RPMI7951 (cell line): ENCODE measurements around the gene RXRG. TPM values are rescaled to one million over a fixed set of nuclear protein-coding genes. Genes with fewer than 3 reads are reported as not detected.
"Not testable (repeated sequence)": the region's sequence is repeated elsewhere in the genome, so short reads cannot be mapped to it uniquely, and the experiment has no call there.

ENCODE experiments used
- DNase-seq: peaks from one replicate; pipeline ENCODE4 v3.0.0-alpha.2; 2012; ENCODE audit warnings: low read depth
- total RNA-seq: library from RNA; depleted of rRNA; stranded (reverse); fragments of >200 nt; shearing (Covaris generic); gene quantifications from 2 replicates; pipeline ENCODE4 v1.2.3, GENCODE V29; 2014; rRNA removed

The RXRG gene
- 0.39 and 0.96 TPM in 2 replicates for total RNA-seq

GRCh38 chr1:165444897-165445370 is at the start of gene RXRG:
Gene RXRG, minus strand, starts transcription at chr1:165445126. Its CDS starts 233 bp downstream, at chr1:165444893.
- DNase-seq, result peak; percentile 6

- DNase-seq, result no peak
Observed at GRCh38 chr1:165492845-165493373, 48.0 kb upstream of the RXRG start.

- no peak for DNase-seq
Observed at GRCh38 chr1:165490175-165490574, 45.2 kb upstream of the RXRG start.

GRCh38 chr1:165487921-165488320 is 43.0 kb upstream of the RXRG start:
- no peak for DNase-seq

- DNase-seq, result no peak
Observed at GRCh38 chr1:165486663-165487062, 41.7 kb upstream of the RXRG start.

- DNase-seq, result no peak
Observed at GRCh38 chr1:165485716-165486115, 40.8 kb upstream of the RXRG start.

- no peak for DNase-seq
Observed at GRCh38 chr1:165484532-165484931, 39.6 kb upstream of the RXRG start.

GRCh38 chr1:165483412-165483811 is 38.5 kb upstream of the RXRG start:
- no peak for DNase-seq

GRCh38 chr1:165481820-165482532 is 37.0 kb upstream of the RXRG start:
- peak; percentile 97 for DNase-seq

- peak; percentile 27 for DNase-seq
Observed at GRCh38 chr1:165476776-165477175, 31.9 kb upstream of the RXRG start.

- DNase-seq, result no peak
Observed at GRCh38 chr1:165474196-165474595, 29.3 kb upstream of the RXRG start.

- DNase-seq, result no peak
Observed at GRCh38 chr1:165473081-165473480, 28.2 kb upstream of the RXRG start.

- no peak for DNase-seq
Observed at GRCh38 chr1:165468726-165469249, 23.9 kb upstream of the RXRG start.

GRCh38 chr1:165468253-165468652 is 23.3 kb upstream of the RXRG start:
- DNase-seq, result no peak

- DNase-seq, result peak; percentile 47
Observed at GRCh38 chr1:165467706-165468105, 22.8 kb upstream of the RXRG start.

- DNase-seq, result no peak
Observed at GRCh38 chr1:165463978-165464377, 19.1 kb upstream of the RXRG start.

- DNase-seq, result not testable (repeated sequence)
Observed at GRCh38 chr1:165459683-165460082, 14.8 kb upstream of the RXRG start.

- no peak for DNase-seq
Observed at GRCh38 chr1:165456861-165457260, 11.9 kb upstream of the RXRG start.

GRCh38 chr1:165456114-165456513 is 11.2 kb upstream of the RXRG start:
- DNase-seq, result no peak

GRCh38 chr1:165455111-165455510 is 10.2 kb upstream of the RXRG start:
- DNase-seq, result no peak

- DNase-seq, result no peak
Observed at GRCh38 chr1:165454091-165454610, 9.2 kb upstream of the RXRG start.

- no peak for DNase-seq
Observed at GRCh38 chr1:165452336-165453130, 7.6 kb upstream of the RXRG start.
